Measurements from ENCODE around the gene ZBTB18.

The ZBTB18 gene

GRCh38 chr1:244095529-244095911, 44.4 kb downstream of the ZBTB18 start:
- no peak for DNase-seq (ENCODE audit: low spot score)
- ChIA-PET CTCF (no interaction called here), POLR2A (ENCODE audit: low non-redundant PET) (no interaction called here)
- H3K27ac ChIP-seq = no peak overlapping the region
- no peak for TF ChIP-seq CTCF (conservative IDR thresholded peaks at IDR 0.05; ENCODE audit: low read depth)

GRCh38 chr1:244096066-244096610, 45.1 kb downstream of the ZBTB18 start:
- CTCF ChIA-PET = no interaction called here
- TF ChIP-seq CTCF (conservative IDR thresholded peaks at IDR 0.05; ENCODE audit: low read depth) = no peak
- no peak overlapping the region for H3K27ac ChIP-seq
- DNase-seq (ENCODE audit: low spot score) = no peak
- POLR2A ChIA-PET (ENCODE audit: low non-redundant PET) = no interaction called here

- DNase-seq (ENCODE audit: low spot score) = no peak
- CTCF ChIA-PET = no interaction called here
- POLR2A ChIA-PET (ENCODE audit: low non-redundant PET) = no interaction called here
- no peak overlapping the region for H3K27ac ChIP-seq
- no peak for TF ChIP-seq CTCF (conservative IDR thresholded peaks at IDR 0.05; ENCODE audit: low read depth)
Observed at GRCh38 chr1:244096691-244097090, 45.6 kb downstream of the ZBTB18 start.

- DNase-seq (ENCODE audit: low spot score) = no peak
- ChIA-PET CTCF (interaction anchor here (0.6 kb wide), 1 partner anchor 18 kb away, joined by 5 read pairs; no protein-coding TSS in a partner anchor), POLR2A (ENCODE audit: low non-redundant PET) (no interaction called here)
- H3K27ac ChIP-seq = no peak overlapping the region
- no peak for TF ChIP-seq CTCF (conservative IDR thresholded peaks at IDR 0.05; ENCODE audit: low read depth)
Observed at GRCh38 chr1:244097523-244098405, 46.7 kb downstream of the ZBTB18 start.

GRCh38 chr1:244099258-244099930, 48.3 kb downstream of the ZBTB18 start:
- peak; percentile 48 for DNase-seq (ENCODE audit: low spot score)
- TF ChIP-seq CTCF (conservative IDR thresholded peaks at IDR 0.05; ENCODE audit: low read depth) = no peak
- H3K27ac ChIP-seq = no peak overlapping the region
- ChIA-PET CTCF (no interaction called here), POLR2A (ENCODE audit: low non-redundant PET) (no interaction called here)

- no peak for DNase-seq (ENCODE audit: low spot score)
- ChIA-PET POLR2A (ENCODE audit: low non-redundant PET) (no interaction called here), CTCF (no interaction called here)
- no peak overlapping the region for H3K27ac ChIP-seq
- TF ChIP-seq CTCF (conservative IDR thresholded peaks at IDR 0.05; ENCODE audit: low read depth) = no peak
Observed at GRCh38 chr1:244100276-244100675, 49.2 kb downstream of the ZBTB18 start.

All from RWPE1 (cell line).